HepG2 (cell line): Measurements from ENCODE around the gene TSPAN5. TPM values are rescaled to one million over a fixed set of nuclear protein-coding genes. Genes with fewer than 3 reads are reported as not detected.

Experiments
- ATAC-seq: fragments of 200-7000 bp; cut with Tn5 transposase; 3 replicates; pipeline ENCODE4 v1.9.1; 2020; ENCODE audit warnings: mild to moderate bottlenecking, moderate library complexity
- BruUV-seq: library from RNA; stranded (reverse); fragments of 400-500 nt; replicated peaks from 2 replicates; lab custom pipeline; 2021; lab: Mats Ljungman, UMichigan
- CTCF ChIA-PET: fragments of 300-600 bp; formaldehyde crosslinking; extraction: SDS; loops from one replicate; lab custom pipeline; 2021; ENCODE audit warnings: low total read pairs, inconsistent platforms, low intra/inter-chr PET ratio; lab: Yijun Ruan, JAX
- POLR2A ChIA-PET: fragments of 350-600 bp; sonication (Branson Sonifier 250); formaldehyde crosslinking; loops from one replicate; lab custom pipeline; 2020; ENCODE audit warnings: antibody characterized with exemption, inconsistent platforms; lab: Yijun Ruan, JAX
- DNase-seq: peaks from one replicate; pipeline ENCODE4 v3.0.0-alpha.2; 2015; ENCODE audit warnings: low spot score
- FAIRE-seq: peaks from 3 replicates; lab custom pipeline; 2011; peaks lifted over from hg19 to GRCh38; lab: Jason Lieb, UNC
- H2AFZ ChIP-seq: one replicate; pipeline ENCODE4 v1.6.1; 2011; ENCODE audit warnings: low read length, inconsistent platforms
- H3K27ac ChIP-seq: fragments of 300-600 bp; 3 replicates; pipeline ENCODE4 v1.8.0; 2011; ENCODE audit warnings: mixed run types, mild to moderate bottlenecking, mixed read lengths, low read length, inconsistent platforms; ENCODE audit not compliant: insufficient read depth; ENCODE audit errors: extremely low read length
- H3K27me3 ChIP-seq, 2 experiments: fragments of 200-600 bp in 1 of 2; 2 replicates in 1 of 2; 3 replicates in 1 of 2; pipeline versions ENCODE4 v1.6.0 to v1.8.0; 2011; ENCODE audit warnings: low read length in 2 of 2, mild to moderate bottlenecking in 2 of 2, moderate library complexity in 2 of 2, inconsistent platforms in 1 of 2; ENCODE audit not compliant: insufficient read depth in 2 of 2, control insufficient read depth in 1 of 2
- H3K36me3 ChIP-seq, 2 experiments: fragments of 200-600 bp in 1 of 2; replicated peaks in 1 of 2; 2 replicates in 1 of 2; 3 replicates in 1 of 2; pipeline versions ENCODE4 v1.5.1 to v1.8.0; 2011; ENCODE audit warnings: low read length in 2 of 2, inconsistent platforms in 1 of 2; ENCODE audit not compliant: insufficient read depth in 2 of 2, control insufficient read depth in 1 of 2
- H3K4me1 ChIP-seq: 2 replicates; pipeline ENCODE4 v1.5.1; 2012; ENCODE audit warnings: low read length, inconsistent platforms; ENCODE audit not compliant: insufficient read depth
- H3K4me2 ChIP-seq: 2 replicates; pipeline ENCODE4 v1.6.0; 2011; ENCODE audit warnings: low read depth, low read length, inconsistent platforms
- H3K4me3 ChIP-seq, 3 experiments: fragments of 200-600 bp in 1 of 3; sonication (generic), shearing (Covaris generic) in 1 of 3; replicated peaks in 1 of 3; 2 replicates each; pipeline ENCODE4 v1.5.1; 2011 to 2016; ENCODE audit warnings: low read length in 3 of 3, inconsistent platforms in 2 of 3, low read depth in 2 of 3, mild to moderate bottlenecking in 2 of 3, control low read depth in 1 of 3, mixed read lengths in 1 of 3; ENCODE audit not compliant: insufficient read depth in 1 of 3
- H3K79me2 ChIP-seq: one replicate; pipeline ENCODE4 v1.6.1; 2011; ENCODE audit warnings: low read length, inconsistent platforms; ENCODE audit not compliant: insufficient read depth
- H3K9ac ChIP-seq: 2 replicates; pipeline ENCODE4 v1.6.0; 2011; ENCODE audit warnings: mild to moderate bottlenecking, low read depth, low read length, inconsistent platforms; ENCODE audit not compliant: insufficient read depth
- H3K9me3 ChIP-seq: 2 replicates; pipeline ENCODE4 v1.5.1; 2012; ENCODE audit warnings: mild to moderate bottlenecking, low read length
- H4K20me1 ChIP-seq: 2 replicates; pipeline ENCODE4 v1.6.0; 2011; ENCODE audit warnings: inconsistent platforms, mild to moderate bottlenecking, low read length, moderate library complexity; ENCODE audit not compliant: insufficient read depth
- DNMT1 ChIP-seq: sonication (generic); formaldehyde crosslinking; IDR thresholded peaks from 2 replicates; pipeline ENCODE4 v1.5.1; 2020; ENCODE audit warnings: mild to moderate bottlenecking, missing genetic modification reagents
- DPF2 ChIP-seq: sonication (generic); formaldehyde crosslinking; IDR thresholded peaks from 2 replicates; pipeline ENCODE4 v1.4.0; 2020; ENCODE audit warnings: mild to moderate bottlenecking, low read depth, missing genetic modification reagents, borderline replicate concordance
- JDP2 ChIP-seq: sonication (generic); formaldehyde crosslinking; IDR thresholded peaks from 2 replicates; pipeline ENCODE4 v1.8.1; 2022; ENCODE audit warnings: missing genetic modification reagents, borderline replicate concordance
- KMT2B ChIP-seq: IDR thresholded peaks from 2 replicates; pipeline ENCODE4 v1.6.1; 2016; ENCODE audit warnings: missing genetic modification reagents, missing compliant biosample characterization
- MEF2D ChIP-seq: sonication (generic); formaldehyde crosslinking; IDR thresholded peaks from 2 replicates; pipeline ENCODE4 v1.5.1; 2020; ENCODE audit warnings: mild to moderate bottlenecking, missing genetic modification reagents
- MXI1 ChIP-seq: IDR thresholded peaks from 3 replicates; pipeline ENCODE4 v1.6.1; 2012; ENCODE audit warnings: low read depth, low read length, inconsistent platforms, borderline replicate concordance
- NCOA1 ChIP-seq: sonication (generic); formaldehyde crosslinking; IDR thresholded peaks from 2 replicates; pipeline ENCODE4 v1.9.0; 2021; ENCODE audit warnings: missing genetic modification reagents
- NFKBIZ ChIP-seq: IDR thresholded peaks from 2 replicates; pipeline ENCODE4 v1.6.1; 2018; ENCODE audit warnings: missing genetic modification reagents, missing compliant biosample characterization
- SIX1 ChIP-seq: sonication (generic); formaldehyde crosslinking; IDR thresholded peaks from 2 replicates; pipeline ENCODE4 v1.4.0; 2020; ENCODE audit warnings: missing genetic modification reagents, borderline replicate concordance
- SKIL ChIP-seq: sonication (generic); formaldehyde crosslinking; IDR thresholded peaks from 2 replicates; pipeline ENCODE4 v1.8.0; 2022; ENCODE audit warnings: missing genetic modification reagents, mild to moderate bottlenecking, moderate library complexity, borderline replicate concordance
- SNAPC2 ChIP-seq: sonication (generic); formaldehyde crosslinking; IDR thresholded peaks from 2 replicates; pipeline ENCODE4 v1.8.1; 2022; ENCODE audit warnings: mild to moderate bottlenecking, missing genetic modification reagents
- ZNF205 ChIP-seq: IDR thresholded peaks from 2 replicates; pipeline ENCODE4 v1.6.1; 2018; ENCODE audit warnings: missing biosample characterization, missing genetic modification reagents
- ZNF7 ChIP-seq: IDR thresholded peaks from 2 replicates; pipeline ENCODE4 v1.6.1; 2016; ENCODE audit warnings: missing biosample characterization, missing genetic modification reagents
- ZNF709 ChIP-seq: sonication (generic); formaldehyde crosslinking; IDR thresholded peaks from 2 replicates; pipeline ENCODE4 v1.5.0; 2020; ENCODE audit warnings: mild to moderate bottlenecking, missing genetic modification reagents
- whole genome bisulfite sequencing: methylation state at CpG from one replicate; pipeline ENCODE4 v1.1.6; 2017; ENCODE audit warnings: low lambda C conversion rate; 5-methylcytosine and 5-hydroxymethylcytosine counted together
- in situ Hi-C: cut with HindIII; loops from 2 replicates; pipeline ENCODE4 v1.10.0; 2017; ENCODE audit warnings: low pct_unique_long_range_greater_than_20kb; ENCODE audit not compliant: extremely low pct_ligation_motif_present
- intact Hi-C: fragments of 100-400 bp; cut with micrococcal nuclease; formaldehyde crosslinking; loops from one replicate; pipeline ENCODE4 v1.10.0; 2022; ENCODE audit not compliant: unreplicated experiment
- polyA plus RNA-seq, 8 experiments: library from polyadenylated mRNA; depleted of rRNA in 3 of 8; stranded (reverse) in 7 of 8; unstranded in 1 of 8; fragments of >200 nt; fragmentation: Illumina TruSeq in 4 of 8; extraction: Trizol in 4 of 8; gene quantifications; 2 replicates each; pipeline versions ENCODE4 v1.2.1 to v1.2.3, GENCODE V29; 2011 to 2016; ENCODE audit warnings: low read depth in 4 of 8, missing spikeins in 1 of 8, mixed read lengths in 1 of 8; ENCODE audit not compliant: insufficient read depth in 1 of 8
- total RNA-seq, 5 experiments: library from RNA; depleted of rRNA; stranded (reverse); fragments of >200 nt; fragmentation: Illumina TruSeq; extraction: Trizol; gene quantifications; 2 replicates each; pipeline ENCODE4 v1.2.3, GENCODE V29; 2016; ENCODE audit warnings: low read depth in 1 of 5
- TF ChIP-seq, protein P1 (sequence below): sonication (generic); formaldehyde crosslinking; IDR thresholded peaks from 2 replicates; pipeline ENCODE4 v1.8.1; 2022; ENCODE audit warnings: low read depth, mild to moderate bottlenecking, missing genetic modification reagents
- TF ChIP-seq, protein P2 (sequence below): sonication (generic); formaldehyde crosslinking; IDR thresholded peaks from 2 replicates; pipeline ENCODE4 v1.4.0; 2020; ENCODE audit warnings: missing genetic modification reagents, borderline replicate concordance
- TF ChIP-seq, protein P3 (sequence below): sonication (generic); formaldehyde crosslinking; IDR thresholded peaks from 2 replicates; pipeline ENCODE4 v1.4.0; 2020; ENCODE audit warnings: mild to moderate bottlenecking, missing genetic modification reagents

The TSPAN5 gene
- total and polyA plus RNA-seq, 2 of the 13 experiments (the other 11 are each of a cell fraction or from before 2014, with no cell fraction given) = 0.20 to 0.53 TPM

GRCh38 chr4:98444371-98444770, 214.0 kb downstream of the TSPAN5 start (continued):
- TF ChIP-seq MXI1 (no peak), DPF2 (CRISPR knock-in tag) (no peak), ZNF205 (CRISPR knock-in tag) (no peak), NCOA1 (CRISPR knock-in tag) (no peak), ZNF709 (CRISPR knock-in tag) (no peak), DNMT1 (no peak), SKIL (CRISPR knock-in tag) (no peak)
- TF ChIP-seq, protein P1, sequence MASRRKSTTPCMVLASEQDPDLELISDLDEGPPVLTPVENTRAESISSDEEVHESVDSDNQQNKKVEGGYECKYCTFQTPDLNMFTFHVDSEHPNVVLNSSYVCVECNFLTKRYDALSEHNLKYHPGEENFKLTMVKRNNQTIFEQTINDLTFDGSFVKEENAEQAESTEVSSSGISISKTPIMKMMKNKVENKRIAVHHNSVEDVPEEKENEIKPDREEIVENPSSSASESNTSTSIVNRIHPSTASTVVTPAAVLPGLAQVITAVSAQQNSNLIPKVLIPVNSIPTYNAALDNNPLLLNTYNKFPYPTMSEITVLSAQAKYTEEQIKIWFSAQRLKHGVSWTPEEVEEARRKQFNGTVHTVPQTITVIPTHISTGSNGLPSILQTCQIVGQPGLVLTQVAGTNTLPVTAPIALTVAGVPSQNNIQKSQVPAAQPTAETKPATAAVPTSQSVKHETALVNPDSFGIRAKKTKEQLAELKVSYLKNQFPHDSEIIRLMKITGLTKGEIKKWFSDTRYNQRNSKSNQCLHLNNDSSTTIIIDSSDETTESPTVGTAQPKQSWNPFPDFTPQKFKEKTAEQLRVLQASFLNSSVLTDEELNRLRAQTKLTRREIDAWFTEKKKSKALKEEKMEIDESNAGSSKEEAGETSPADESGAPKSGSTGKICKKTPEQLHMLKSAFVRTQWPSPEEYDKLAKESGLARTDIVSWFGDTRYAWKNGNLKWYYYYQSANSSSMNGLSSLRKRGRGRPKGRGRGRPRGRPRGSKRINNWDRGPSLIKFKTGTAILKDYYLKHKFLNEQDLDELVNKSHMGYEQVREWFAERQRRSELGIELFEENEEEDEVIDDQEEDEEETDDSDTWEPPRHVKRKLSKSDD (CRISPR knock-in tag) = no peak

- intact Hi-C loops (no loop called here), in situ Hi-C loops (no loop called here)
- Histone ChIP-seq H3K4me1 (no peaks in the 10 kb centered on the region), H3K9ac (no peak overlapping the region), H3K4me3 (no peak overlapping the region), H3K9me3 (no peaks in the 10 kb centered on the region), H3K27ac (no peak overlapping the region), H3K4me2 (no peak overlapping the region), H2AFZ (no peak overlapping the region), H4K20me1 (no peaks in the 10 kb centered on the region), H3K79me2 (no peaks in the 10 kb centered on the region)
- DNase-seq = no peak
- no TSS peak for BruUV-seq
- FAIRE-seq = no peak
- ChIA-PET POLR2A (no interaction called here), CTCF (no interaction called here)
- WGBS = 100% methylated on average over 3 of the region's 6 CpGs
- no peak for TF ChIP-seq ZNF7
- TF ChIP-seq SNAPC2 (CRISPR knock-in tag) = no peak
- TF ChIP-seq KMT2B (CRISPR knock-in tag) = no peak
- TF ChIP-seq, protein P2, sequence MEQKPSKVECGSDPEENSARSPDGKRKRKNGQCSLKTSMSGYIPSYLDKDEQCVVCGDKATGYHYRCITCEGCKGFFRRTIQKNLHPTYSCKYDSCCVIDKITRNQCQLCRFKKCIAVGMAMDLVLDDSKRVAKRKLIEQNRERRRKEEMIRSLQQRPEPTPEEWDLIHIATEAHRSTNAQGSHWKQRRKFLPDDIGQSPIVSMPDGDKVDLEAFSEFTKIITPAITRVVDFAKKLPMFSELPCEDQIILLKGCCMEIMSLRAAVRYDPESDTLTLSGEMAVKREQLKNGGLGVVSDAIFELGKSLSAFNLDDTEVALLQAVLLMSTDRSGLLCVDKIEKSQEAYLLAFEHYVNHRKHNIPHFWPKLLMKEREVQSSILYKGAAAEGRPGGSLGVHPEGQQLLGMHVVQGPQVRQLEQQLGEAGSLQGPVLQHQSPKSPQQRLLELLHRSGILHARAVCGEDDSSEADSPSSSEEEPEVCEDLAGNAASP (CRISPR knock-in tag) = no peak
- no peak for TF ChIP-seq MEF2D (CRISPR knock-in tag)
- no peak for TF ChIP-seq SIX1 (CRISPR knock-in tag)
- TF ChIP-seq, protein P3, sequence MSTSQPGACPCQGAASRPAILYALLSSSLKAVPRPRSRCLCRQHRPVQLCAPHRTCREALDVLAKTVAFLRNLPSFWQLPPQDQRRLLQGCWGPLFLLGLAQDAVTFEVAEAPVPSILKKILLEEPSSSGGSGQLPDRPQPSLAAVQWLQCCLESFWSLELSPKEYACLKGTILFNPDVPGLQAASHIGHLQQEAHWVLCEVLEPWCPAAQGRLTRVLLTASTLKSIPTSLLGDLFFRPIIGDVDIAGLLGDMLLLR (CRISPR knock-in tag) = no peak
- TF ChIP-seq JDP2 (CRISPR knock-in tag) = no peak
- TF ChIP-seq NFKBIZ (CRISPR knock-in tag) = no peak
- TF ChIP-seq, all 625 proteins: peak for 0
- Histone ChIP-seq H3K36me3 (peaks cover 0 to 12% of the 10 kb centered on the region in 2 experiments; a peak in 2 of 5 replicates), H3K27me3 (no peaks in the 10 kb centered on the region)
- ATAC-seq = no peak
Observed at GRCh38 chr4:98434816-98435215, 223.6 kb downstream of the TSPAN5 start.
